Stimulated activated CD8-positive, alpha-beta memory T cell treated with anti-CD3 and anti-CD28 coated beads, Interleukin-2, amount 100 ng/mL, for 1 hour (primary cell): Measurements from ENCODE around the gene ZNF816.
"Not testable (repeated sequence)": the region's sequence is repeated elsewhere in the genome, so short reads cannot be mapped to it uniquely, and the experiment has no call there.

Experiments used
- DNase-seq, 2 donors: peaks; one replicate each; pipeline ENCODE4 v3.0.0-alpha.2; 2020; ENCODE audit warnings: low read depth in 2 of 2

The ZNF816 gene

GRCh38 chr19:52962394-52963246 lies at the start of gene ZNF816:
ZNF816 (minus strand) TSS chr19:52962881; CDS start chr19:52956089, 6,792 bp downstream.
- DNase-seq = peak; percentile 98 to 99

DNA sequence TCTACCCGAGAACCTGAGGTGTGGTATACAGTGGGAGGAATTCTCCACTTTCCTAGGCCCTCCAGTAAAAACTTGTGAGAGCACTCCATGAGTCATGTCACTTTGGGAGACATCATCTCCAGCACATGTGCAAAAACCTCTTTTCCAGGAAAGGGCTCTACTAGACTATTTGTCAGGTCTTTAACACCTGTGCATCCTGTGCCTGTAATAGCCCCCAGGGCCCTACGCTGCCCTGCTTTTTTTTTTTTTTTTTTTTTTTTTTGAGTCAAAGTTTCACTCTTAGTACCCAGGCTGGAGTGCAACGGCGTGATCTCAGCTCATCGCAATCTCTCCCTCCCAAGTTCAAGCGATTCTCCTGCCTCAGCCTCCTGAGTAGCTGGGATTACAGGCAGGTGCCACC lies 49.3 kb upstream of the ZNF816 start:
- DNase-seq = no peak

DNA sequence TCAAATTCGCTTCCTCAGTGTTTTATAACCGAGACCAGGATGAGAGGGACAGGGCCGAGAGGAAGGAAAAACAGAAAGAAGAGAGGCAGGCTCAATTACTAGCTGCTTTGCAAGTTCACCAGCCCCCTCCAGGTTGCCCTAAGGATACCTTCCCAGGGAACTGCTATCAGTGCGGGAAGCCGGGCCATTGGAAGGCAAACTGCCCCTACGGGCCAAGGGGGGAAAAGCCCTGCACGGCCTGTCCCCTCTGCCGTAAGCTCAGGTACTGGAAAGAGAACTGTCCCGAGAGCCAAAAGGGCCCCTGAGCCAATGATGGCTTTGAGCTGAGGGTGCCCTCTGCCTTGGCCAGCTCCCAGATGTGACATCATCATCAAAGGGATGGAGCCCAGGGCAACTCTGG lies 47.8 kb upstream of the ZNF816 start:
- DNase-seq = no peak

GRCh38 chr19:53008061-53008778 lies 45.5 kb upstream of the ZNF816 start:
- no peak for DNase-seq

DNA sequence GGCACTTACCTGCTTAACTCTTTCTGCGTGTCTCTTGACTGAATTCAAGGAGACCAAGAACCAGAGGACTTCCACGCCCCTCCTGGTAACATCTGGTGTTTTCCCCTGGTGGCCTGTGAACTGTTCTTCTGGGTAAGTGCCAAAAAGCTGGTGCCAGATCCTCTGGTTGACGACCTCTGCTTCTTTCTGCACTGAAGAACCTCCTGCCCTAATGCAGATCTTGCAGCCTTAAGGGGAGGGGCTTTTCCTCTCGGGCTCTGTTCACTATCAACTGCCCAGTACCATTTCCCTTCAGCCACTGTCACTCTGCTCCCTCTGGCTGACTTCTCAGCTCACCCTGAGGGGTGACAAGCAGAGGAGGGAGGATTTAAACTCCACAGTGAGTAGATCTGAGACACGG lies 44.9 kb upstream of the ZNF816 start:
- no peak for DNase-seq

DNA sequence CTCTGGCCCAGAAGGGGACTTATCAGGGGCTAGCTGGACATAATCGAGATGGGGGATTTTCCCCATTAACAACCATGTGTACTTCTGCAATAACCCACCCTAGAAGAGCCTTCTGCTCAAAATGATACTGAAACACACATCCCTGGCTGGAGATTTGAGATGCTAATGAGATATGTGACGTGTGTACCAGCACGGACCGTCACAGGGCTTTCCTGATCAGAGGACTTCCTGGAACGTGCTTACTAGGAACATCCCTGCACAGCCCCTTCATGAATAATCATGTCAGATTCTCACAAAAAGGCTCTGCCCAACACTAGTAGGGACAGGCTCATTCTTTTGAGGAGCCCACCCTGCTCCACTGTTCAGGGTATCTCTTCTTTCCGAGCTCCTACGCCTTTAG lies 44.5 kb upstream of the ZNF816 start:
- DNase-seq = no peak

DNA sequence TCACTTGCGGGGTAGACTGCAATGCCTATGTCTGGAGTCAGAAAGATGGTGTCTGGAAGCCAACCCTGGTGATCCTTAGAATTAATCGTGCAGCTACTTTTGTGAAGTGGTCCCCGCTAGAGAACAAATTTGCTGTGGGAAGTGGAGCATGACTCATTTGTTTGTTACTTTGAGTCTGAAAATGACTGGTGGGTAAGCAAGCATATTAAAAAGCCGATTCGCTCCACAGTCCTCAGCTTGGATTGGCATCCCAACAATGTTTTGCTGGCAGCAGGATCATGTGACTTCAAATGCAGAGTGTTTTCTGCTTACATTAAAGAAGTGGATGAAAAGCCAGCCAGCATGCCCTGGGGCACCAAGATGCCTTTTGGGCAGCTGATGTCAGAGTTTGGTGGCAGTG lies 41.6 kb upstream of the ZNF816 start:
- no peak for DNase-seq

DNA sequence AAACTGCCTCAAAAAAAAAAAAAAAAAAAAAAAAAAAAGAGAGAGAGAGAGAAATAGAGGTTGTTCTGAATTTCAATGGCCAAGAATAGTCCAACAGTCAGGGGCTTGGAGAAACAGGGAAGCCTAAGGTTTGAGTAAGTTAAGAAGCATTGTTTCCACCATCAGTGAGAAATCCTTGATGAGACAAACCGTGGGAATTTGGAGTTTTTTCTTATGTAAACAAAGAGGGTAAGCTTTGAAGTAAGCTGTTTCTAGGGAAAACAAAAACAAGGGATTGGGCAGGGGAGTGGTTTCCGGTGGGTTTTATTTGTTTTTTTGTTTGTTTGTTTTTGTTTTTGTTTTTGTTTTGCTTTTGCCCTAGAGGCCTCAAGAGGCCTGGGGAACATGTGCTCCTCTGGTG lies 39.8 kb upstream of the ZNF816 start:
- DNase-seq = no peak

GRCh38 chr19:52997975-52998374 lies 35.3 kb upstream of the ZNF816 start:
- no peak for DNase-seq

DNA sequence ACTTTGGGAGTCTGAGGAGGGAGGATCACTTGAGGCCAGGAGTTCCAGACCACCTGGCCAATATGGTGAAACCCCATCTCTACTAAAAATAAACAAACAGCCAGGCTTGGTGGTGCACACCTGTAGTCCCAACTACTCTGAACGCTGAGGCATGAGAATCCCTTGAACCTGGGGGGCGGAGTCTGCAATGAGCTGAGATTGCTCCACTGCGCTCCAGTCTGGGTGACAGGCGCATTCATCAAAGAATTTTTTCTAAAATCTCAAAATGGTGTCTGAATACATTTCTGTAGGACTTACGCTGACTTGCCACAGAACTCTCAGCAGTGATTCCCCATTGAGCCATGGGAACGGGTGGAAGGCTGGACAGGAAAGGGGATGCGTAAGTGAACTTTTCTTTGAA lies 33.0 kb upstream of the ZNF816 start:
- DNase-seq = no peak

DNA sequence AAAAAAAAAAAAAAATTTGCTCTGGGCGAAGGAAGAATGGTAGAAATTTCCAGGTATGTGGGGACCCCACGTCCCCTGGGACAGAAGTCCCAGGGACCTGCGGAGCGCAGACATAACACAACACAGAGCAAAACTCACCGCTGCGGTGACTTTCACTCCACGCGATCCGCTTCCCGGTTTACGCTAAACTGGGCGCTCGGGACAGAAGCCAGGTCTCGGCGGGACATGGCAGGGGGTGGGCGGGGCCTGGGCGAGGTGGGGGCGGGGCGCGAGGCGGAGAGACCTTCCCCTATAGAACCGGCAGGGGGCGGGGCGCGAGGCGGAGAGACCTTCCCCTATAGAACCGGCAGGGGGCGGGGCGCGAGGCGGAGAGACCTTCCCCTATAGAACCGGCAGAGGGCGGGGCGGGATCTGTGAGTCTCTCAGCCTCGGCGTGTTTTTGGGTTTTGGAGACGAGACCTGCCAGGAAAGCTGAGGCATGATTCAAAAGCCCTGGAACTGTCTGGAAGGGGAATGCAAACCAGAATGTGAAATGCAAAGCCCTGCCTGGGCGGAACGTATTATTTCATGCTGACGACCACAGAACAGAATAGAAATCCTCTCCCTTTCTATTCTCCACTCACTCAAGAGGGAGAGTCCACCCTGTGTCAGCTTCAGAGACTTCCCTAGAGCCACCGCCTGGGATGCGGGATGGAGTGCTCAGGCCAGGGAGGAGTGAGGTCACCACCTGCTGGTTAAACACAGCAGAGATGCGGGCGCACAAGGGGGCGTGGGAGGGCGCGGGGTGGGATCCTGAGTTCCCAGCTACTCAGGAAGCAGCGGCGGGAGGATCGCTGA lies 30.9 kb upstream of the ZNF816 start:
- DNase-seq = peak; percentile 54 to 71

DNA sequence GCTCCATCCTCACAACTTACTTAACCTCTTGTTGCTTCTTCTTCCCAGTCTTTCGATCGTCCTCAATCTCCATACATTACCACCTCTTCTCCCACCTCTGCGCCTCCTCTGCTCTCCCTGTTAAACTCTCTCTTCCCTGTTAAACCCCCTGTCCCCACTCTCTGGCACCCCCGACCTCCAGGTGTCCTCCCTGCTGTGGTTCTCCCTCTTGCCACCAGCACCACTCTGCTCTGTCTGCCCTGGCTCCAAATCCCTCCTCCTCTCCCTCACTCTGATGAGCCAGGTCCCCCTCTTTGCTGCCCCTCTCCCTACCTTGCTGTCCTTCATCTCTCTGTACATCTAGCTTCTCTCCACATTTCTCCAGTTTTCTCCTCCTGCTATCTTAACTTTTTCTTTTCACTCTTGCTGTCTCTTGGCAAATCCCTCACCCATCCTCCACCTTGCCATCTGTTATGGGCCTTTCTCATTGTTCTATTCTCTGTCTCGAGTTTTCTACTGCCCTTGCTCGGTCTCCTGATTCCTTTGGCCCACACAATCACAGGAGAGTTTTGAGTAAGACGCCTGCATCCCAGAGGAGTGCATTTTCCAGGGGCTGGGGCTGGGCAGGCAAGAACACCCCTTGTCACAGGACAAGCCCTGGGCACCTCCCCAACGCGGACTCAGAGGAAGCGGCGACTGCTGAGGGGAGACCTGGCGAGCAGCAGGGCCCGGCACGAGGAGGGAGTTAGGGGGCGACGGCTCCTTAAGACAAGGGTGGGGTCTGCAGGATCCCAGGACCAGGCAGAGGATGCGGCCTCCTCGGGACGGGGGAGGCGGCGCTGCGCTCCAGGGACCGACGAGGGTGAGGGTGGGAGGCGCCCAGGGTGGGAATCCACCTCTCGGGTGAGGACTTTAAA lies 29.7 kb upstream of the ZNF816 start:
- DNase-seq = no peak

GRCh38 chr19:52991484-52991883 lies 28.8 kb upstream of the ZNF816 start:
- DNase-seq = no peak

DNA sequence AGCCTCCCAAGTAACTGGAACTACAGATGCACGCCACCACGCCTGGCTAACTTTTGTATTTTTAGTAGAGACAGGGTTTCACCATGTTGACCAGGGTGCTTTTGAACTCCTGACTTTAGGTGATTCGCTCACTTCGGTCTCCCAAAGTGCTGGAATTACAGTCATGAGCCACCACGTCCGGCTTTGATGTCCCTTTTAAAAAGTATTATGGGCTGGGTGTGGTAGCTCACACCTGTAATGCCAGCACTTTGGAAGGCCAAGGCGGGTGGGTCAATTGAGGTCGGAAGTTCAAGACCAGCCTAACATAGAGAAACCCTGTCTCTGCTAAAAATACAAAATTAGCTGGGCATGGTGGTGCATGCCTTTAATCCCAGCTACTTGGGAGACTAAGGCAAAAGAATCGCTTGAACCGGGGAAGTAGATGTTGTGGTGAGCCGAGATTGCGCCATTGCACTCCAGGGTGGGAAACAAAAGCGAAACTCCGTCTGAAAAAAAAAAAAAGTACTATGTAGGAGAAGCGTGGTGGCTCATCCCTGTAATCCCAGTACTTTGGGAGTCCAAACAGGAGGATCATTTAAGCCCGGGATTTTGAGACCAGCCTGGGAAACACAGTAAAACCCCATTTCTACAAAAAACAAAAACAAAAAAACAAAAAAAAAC lies 28.2 kb upstream of the ZNF816 start:
- DNase-seq = no peak

GRCh38 chr19:52988506-52988905 lies 25.8 kb upstream of the ZNF816 start:
- no peak for DNase-seq

- no peak for DNase-seq
Observed at GRCh38 chr19:52987221-52987620, 24.5 kb upstream of the ZNF816 start.

- DNase-seq = not testable (repeated sequence)
Observed at GRCh38 chr19:52983167-52983566, 20.5 kb upstream of the ZNF816 start.

DNA sequence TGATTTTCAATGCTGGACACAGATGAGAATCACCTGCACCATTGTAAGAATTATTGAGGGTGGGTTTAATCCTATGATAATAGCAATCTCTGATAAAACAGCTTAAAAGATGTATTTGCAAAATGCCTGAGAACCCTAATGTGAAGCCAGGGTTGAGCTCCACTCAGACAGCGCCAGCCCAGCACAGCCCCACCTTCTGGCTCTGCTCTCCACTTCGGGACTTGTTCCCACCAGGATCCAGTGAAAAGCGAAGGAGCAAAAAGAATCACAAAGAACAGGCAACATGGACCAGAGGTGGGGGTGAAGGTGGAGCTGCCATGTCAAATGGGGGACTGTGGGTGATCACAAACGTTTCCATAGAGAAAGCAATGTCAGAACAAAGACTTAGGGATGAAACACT lies 18.6 kb upstream of the ZNF816 start:
- no peak for DNase-seq

GRCh38 chr19:52967772-52968171 lies 5.1 kb upstream of the ZNF816 start:
- DNase-seq = no peak

DNA sequence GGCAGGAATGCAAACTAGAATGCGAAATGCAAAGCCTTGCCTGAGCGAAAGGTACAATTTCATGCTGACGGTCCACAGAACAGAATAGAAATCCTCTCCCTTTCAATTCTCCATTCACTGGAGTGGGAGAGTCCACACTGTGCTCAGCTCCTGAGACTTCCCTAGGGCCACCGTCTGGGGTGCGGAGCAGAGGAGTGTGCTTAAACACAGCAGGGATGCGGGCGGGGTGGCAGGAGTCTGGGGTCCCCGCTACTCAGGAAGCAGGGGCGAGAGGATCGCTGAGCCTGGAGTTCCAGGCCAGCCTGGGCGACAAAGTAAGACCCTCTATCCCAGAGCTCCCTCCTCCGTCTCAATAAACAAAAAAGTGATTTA lies 552 bp upstream of the ZNF816 start:
- no peak for DNase-seq

DNA sequence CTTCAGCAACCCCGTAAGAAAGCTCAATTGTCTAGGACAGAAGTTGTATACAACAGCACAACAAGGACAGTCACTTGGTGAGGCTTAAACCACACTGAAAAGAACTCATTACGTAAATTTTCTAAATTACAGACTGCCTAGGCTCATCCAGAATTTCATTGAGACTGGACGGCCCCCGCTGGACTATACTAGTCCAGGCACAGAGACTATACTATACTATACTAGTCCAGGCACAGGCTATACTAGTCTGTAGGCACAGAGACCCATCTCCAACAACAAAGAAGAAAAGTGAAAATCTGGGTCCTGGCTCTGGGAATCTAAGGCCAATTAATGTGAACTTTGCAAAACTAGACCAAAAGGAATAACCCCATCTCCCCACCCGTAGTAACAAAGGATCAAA lies 700 bp downstream of the ZNF816 start:
- DNase-seq = no peak
